Esophagus (tissue), 2 donors: ENCODE results near the gene CCDC184. TPM values are rescaled to one million over a fixed set of nuclear protein-coding genes. Genes with fewer than 3 reads are reported as not detected.
A peak's percentile ranks its signal among the peaks of the same experiment; 100 is the strongest.

ENCODE experiments used
- H3K27ac ChIP-seq, 2 donors: one replicate each; pipeline ENCODE4 v1.5.1; 2013; ENCODE audit warnings: low read depth in 2 of 2, mild to moderate bottlenecking in 2 of 2, inconsistent platforms in 1 of 2, low read length in 1 of 2, moderate library complexity in 1 of 2
- H3K27me3 ChIP-seq, 2 donors: one replicate each; pipeline ENCODE4 v1.6.1; 2013; ENCODE audit warnings: low read length in 2 of 2, control low read depth in 1 of 2, mild to moderate bottlenecking in 1 of 2; ENCODE audit not compliant: insufficient read depth in 2 of 2, control insufficient read depth in 1 of 2
- H3K36me3 ChIP-seq, 2 donors: one replicate each; pipeline ENCODE4 v1.6.1; 2013; ENCODE audit warnings: low read length in 1 of 2; ENCODE audit not compliant: control insufficient read depth in 2 of 2, insufficient read depth in 2 of 2
- H3K4me1 ChIP-seq, 2 donors: one replicate each; pipeline ENCODE4 v1.6.1; 2013; ENCODE audit warnings: low read length in 1 of 2; ENCODE audit not compliant: control insufficient read depth in 2 of 2, insufficient read depth in 2 of 2
- H3K4me3 ChIP-seq, 2 donors: one replicate each; pipeline ENCODE4 v1.5.1; 2013; ENCODE audit warnings: low read length in 2 of 2, mild to moderate bottlenecking in 2 of 2, low read depth in 1 of 2, moderate library complexity in 1 of 2
- H3K9me3 ChIP-seq, 2 donors: one replicate each; pipeline ENCODE4 v1.6.1; 2013; ENCODE audit warnings: mild to moderate bottlenecking in 2 of 2, low read depth in 1 of 2, low read length in 1 of 2, moderate library complexity in 1 of 2; ENCODE audit not compliant: control insufficient read depth in 2 of 2, insufficient read depth in 1 of 2
- WGBS, 2 donors: extraction: QIAGEN DNeasy Blood & Tissue Kit; methylation state at CpG; one replicate each; pipeline ENCODE4 v1.1.7; 2013; 5-methylcytosine and 5-hydroxymethylcytosine counted together
- polyA plus RNA-seq, 2 donors: library from polyadenylated mRNA; stranded (reverse); fragments of 200-250 nt; gene quantifications; one replicate each; pipeline ENCODE4 v1.2.3, GENCODE V29; 2013
- donor health status: healthy with polysubstance abuse.
- donor health status: Bipolar disorder and iron deficiency.

Gene CCDC184
- polyA plus RNA-seq, 2 donors: 0.28 to 0.80 TPM

- 0 to 1% methylated on average over 56 of the region's 56 CpGs for WGBS, 2 donors
- no peaks in the 10 kb centered on the region for H3K27me3 ChIP-seq
- H3K9me3 ChIP-seq: no peaks in the 10 kb centered on the region
- H3K4me3 ChIP-seq: peak within 1 kb of the TSS; percentile 91 to 92
- H3K36me3 ChIP-seq: no peaks in the 10 kb centered on the region
- peak within 1 kb of the TSS; percentile 84 to 95 for H3K27ac ChIP-seq
- no peaks in the 10 kb centered on the region for H3K4me1 ChIP-seq
Observed at GRCh38 chr12:48157018-48157888, 26.2 kb upstream of the CCDC184 start, which contains the start of gene ASB8. TSS of gene ASB8 (minus strand) at chr12:48157515. CDS start at chr12:48153496, 4,019 bp downstream.

- Histone ChIP-seq H3K9me3 (no peaks in the 10 kb centered on the region), H3K4me1 (no peaks in the 10 kb centered on the region), H3K36me3 (no peaks in the 10 kb centered on the region), H3K4me3 (peak overlapping the region; percentile 91 to 92), H3K27ac (peak overlapping the region; percentile 81 to 89), H3K27me3 (no peaks in the 10 kb centered on the region)
- WGBS, 2 donors: 58 to 61% methylated on average over 3 of the region's 3 CpGs
Observed at GRCh38 chr12:48157889-48158370, 25.5 kb upstream of the CCDC184 start.

DNA sequence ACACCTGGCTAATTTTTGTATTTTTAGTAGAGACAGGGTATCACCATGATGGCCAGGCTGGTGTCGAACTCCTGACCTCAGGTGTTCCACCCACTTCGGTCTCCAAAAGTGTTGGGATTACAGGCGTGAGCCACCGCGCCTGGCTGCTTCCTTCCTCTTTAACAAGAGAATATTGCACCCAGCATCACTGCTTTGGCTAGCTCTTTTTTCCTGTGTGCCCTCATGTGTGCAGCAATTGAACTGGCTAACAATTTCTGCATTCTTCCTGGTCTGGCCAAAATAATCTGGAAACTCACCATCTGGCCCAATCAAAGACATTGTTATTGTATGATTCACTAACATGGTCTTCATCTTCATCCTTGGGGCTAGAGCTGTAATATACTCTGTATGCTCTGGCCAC, 23.4 kb upstream of the CCDC184 start:
- WGBS, 2 donors: 85 to 87% methylated on average over 5 of the region's 5 CpGs
- Histone ChIP-seq H3K4me3 (no peak overlapping the region), H3K27ac (no peak overlapping the region), H3K4me1 (no peaks in the 10 kb centered on the region), H3K36me3 (no peaks in the 10 kb centered on the region), H3K9me3 (no peaks in the 10 kb centered on the region), H3K27me3 (no peaks in the 10 kb centered on the region)

DNA sequence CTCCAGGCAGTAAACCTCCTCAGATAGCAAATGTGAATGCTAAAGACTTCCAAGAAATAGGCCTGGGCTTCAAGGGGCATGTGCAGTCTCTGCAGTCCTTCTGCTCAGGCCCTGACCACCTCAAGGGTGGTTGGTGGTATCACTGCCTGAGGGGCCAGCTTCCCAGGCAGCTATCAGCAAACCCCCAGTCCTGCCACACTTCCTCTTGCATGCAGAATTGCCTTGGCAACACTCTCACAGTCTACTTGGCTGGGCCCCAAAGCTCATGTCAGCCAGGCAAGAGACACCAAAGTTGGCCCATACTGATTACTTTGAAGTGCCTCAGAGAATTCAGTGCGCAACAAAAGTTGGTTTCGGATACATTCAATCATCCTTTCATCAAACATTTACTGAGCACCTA, 22.6 kb upstream of the CCDC184 start:
- WGBS, 2 donors: 54 to 58% methylated on average over 2 of the region's 2 CpGs
- Histone ChIP-seq H3K27ac (no peak overlapping the region), H3K36me3 (no peaks in the 10 kb centered on the region), H3K27me3 (no peaks in the 10 kb centered on the region), H3K9me3 (no peaks in the 10 kb centered on the region), H3K4me1 (no peaks in the 10 kb centered on the region), H3K4me3 (no peak overlapping the region)

- Histone ChIP-seq H3K36me3 (no peaks in the 10 kb centered on the region), H3K4me3 (no peak overlapping the region), H3K27me3 (no peaks in the 10 kb centered on the region), H3K27ac (no peak overlapping the region), H3K9me3 (no peaks in the 10 kb centered on the region), H3K4me1 (no peaks in the 10 kb centered on the region)
- WGBS, 2 donors: 58 to 64% methylated on average over 5 of the region's 5 CpGs
Observed at GRCh38 chr12:48163150-48163747, 20.2 kb upstream of the CCDC184 start.

- no peaks in the 10 kb centered on the region for H3K4me1 ChIP-seq
- no peak overlapping the region for H3K4me3 ChIP-seq
- no peak overlapping the region for H3K27ac ChIP-seq
- 79 to 80% methylated on average over 2 of the region's 2 CpGs for WGBS, 2 donors
- no peaks in the 10 kb centered on the region for H3K36me3 ChIP-seq
- no peaks in the 10 kb centered on the region for H3K9me3 ChIP-seq
- no peaks in the 10 kb centered on the region for H3K27me3 ChIP-seq
Observed at GRCh38 chr12:48164451-48164850, 19.0 kb upstream of the CCDC184 start.

- Histone ChIP-seq H3K4me3 (no peak overlapping the region), H3K27ac (no peak overlapping the region), H3K4me1 (no peaks in the 10 kb centered on the region), H3K36me3 (no peaks in the 10 kb centered on the region), H3K9me3 (no peaks in the 10 kb centered on the region), H3K27me3 (no peaks in the 10 kb centered on the region)
- 17 to 25% methylated on average over 2 of the region's 2 CpGs for WGBS, 2 donors
Observed at GRCh38 chr12:48165089-48165981, 18.1 kb upstream of the CCDC184 start.

DNA sequence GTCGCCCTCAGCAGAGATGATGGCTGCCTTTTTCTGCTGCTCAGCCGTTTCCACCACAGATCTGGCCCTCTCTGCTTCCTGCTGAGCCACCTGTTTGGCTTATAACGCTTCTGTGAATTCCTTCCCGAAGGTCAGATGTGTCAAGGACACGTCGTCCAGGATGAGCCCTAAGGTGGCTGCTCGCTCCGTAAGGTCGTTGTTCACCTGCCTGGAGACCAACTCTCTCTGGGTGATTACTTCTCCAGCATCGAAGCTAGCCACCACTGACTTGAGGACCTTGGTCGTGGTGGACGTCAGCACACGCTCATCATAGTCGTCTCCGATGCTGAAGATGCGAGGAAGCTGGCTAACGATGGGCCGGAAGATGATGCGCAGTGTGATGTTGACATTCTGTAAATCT, 14.4 kb upstream of the CCDC184 start:
- H3K4me1 ChIP-seq: no peaks in the 10 kb centered on the region
- no peaks in the 10 kb centered on the region for H3K27me3 ChIP-seq
- H3K36me3 ChIP-seq: no peaks in the 10 kb centered on the region
- H3K4me3 ChIP-seq: no peak overlapping the region
- WGBS, 2 donors: 88 to 90% methylated on average over 19 of the region's 19 CpGs
- no peak overlapping the region for H3K27ac ChIP-seq
- H3K9me3 ChIP-seq: no peaks in the 10 kb centered on the region
